HEK293 (cell line): ENCODE results near the gene BORCS6.

ENCODE experiments used
- EGR2 ChIP-seq: fragments of 450-650 bp; formaldehyde crosslinking; IDR thresholded peaks from 2 replicates; pipeline ENCODE4 v1.5.1; 2016; ENCODE audit warnings: low read depth, missing biosample characterization, missing genetic modification characterization
- KLF10 ChIP-seq: fragments of 450-650 bp; IDR thresholded peaks from 2 replicates; pipeline ENCODE4 v1.5.1; 2018; ENCODE audit warnings: missing biosample characterization, mild to moderate bottlenecking, missing genetic modification characterization
- OVOL3 ChIP-seq: fragments of 450-650 bp; formaldehyde crosslinking; IDR thresholded peaks from 2 replicates; pipeline ENCODE4 v1.5.1; 2016; ENCODE audit warnings: missing biosample characterization, missing genetic modification characterization
- SP2 ChIP-seq: fragments of 450-650 bp; formaldehyde crosslinking; IDR thresholded peaks from 2 replicates; pipeline ENCODE4 v1.5.1; 2016; ENCODE audit warnings: missing biosample characterization, missing genetic modification characterization
- WT1 ChIP-seq: fragments of 450-650 bp; formaldehyde crosslinking; IDR thresholded peaks from 2 replicates; pipeline ENCODE4 v1.5.1; 2016; ENCODE audit warnings: missing biosample characterization, missing genetic modification characterization
- YY1 ChIP-seq: fragments of 450-650 bp; formaldehyde crosslinking; IDR thresholded peaks from 2 replicates; pipeline ENCODE4 v1.5.1; 2018; ENCODE audit warnings: missing biosample characterization, missing genetic modification characterization
- ZBTB21 ChIP-seq: fragments of 450-650 bp; formaldehyde crosslinking; IDR thresholded peaks from 2 replicates; pipeline ENCODE4 v1.5.1; 2017; ENCODE audit warnings: missing biosample characterization, missing genetic modification characterization
- ZFP37 ChIP-seq: fragments of 450-650 bp; formaldehyde crosslinking; IDR thresholded peaks from 2 replicates; pipeline ENCODE4 v1.5.1; 2016; ENCODE audit warnings: missing biosample characterization, missing genetic modification characterization
- ZNF138 ChIP-seq: fragments of 450-650 bp; formaldehyde crosslinking; IDR thresholded peaks from 2 replicates; pipeline ENCODE4 v1.5.1; 2016; ENCODE audit warnings: missing biosample characterization, missing genetic modification characterization, borderline replicate concordance
- ZNF146 ChIP-seq: fragments of 450-650 bp; formaldehyde crosslinking; IDR thresholded peaks from 2 replicates; pipeline ENCODE4 v1.5.1; 2016; ENCODE audit warnings: missing biosample characterization, missing genetic modification characterization
- ZNF202 ChIP-seq: fragments of 450-650 bp; formaldehyde crosslinking; IDR thresholded peaks from 2 replicates; pipeline ENCODE4 v1.5.1; 2016; ENCODE audit warnings: missing biosample characterization, missing genetic modification characterization, borderline replicate concordance
- ZNF23 ChIP-seq: fragments of 450-650 bp; formaldehyde crosslinking; IDR thresholded peaks from 2 replicates; pipeline ENCODE4 v1.5.1; 2016; ENCODE audit warnings: missing biosample characterization, missing genetic modification characterization, borderline replicate concordance
- ZNF24 ChIP-seq: fragments of 450-650 bp; formaldehyde crosslinking; IDR thresholded peaks from 2 replicates; pipeline ENCODE4 v1.5.1; 2016; ENCODE audit warnings: missing biosample characterization, missing genetic modification characterization
- ZNF274 ChIP-seq, 2 experiments: fragments of 200-500 bp in 1 of 2; fragments of 450-650 bp in 1 of 2; sonication (Bioruptor generic) in 1 of 2; formaldehyde crosslinking in 1 of 2; IDR thresholded peaks; 2 replicates each; pipeline versions ENCODE4 v1.5.1 to v1.6.1; 2014 to 2016; ENCODE audit warnings: borderline replicate concordance in 1 of 2, inconsistent platforms in 1 of 2, low read length in 1 of 2, missing biosample characterization in 1 of 2, missing genetic modification characterization in 1 of 2
- ZNF324 ChIP-seq: fragments of 450-650 bp; formaldehyde crosslinking; IDR thresholded peaks from 2 replicates; pipeline ENCODE4 v1.5.1; 2016; ENCODE audit warnings: missing biosample characterization, missing genetic modification characterization
- ZNF398 ChIP-seq: fragments of 450-650 bp; formaldehyde crosslinking; IDR thresholded peaks from 2 replicates; pipeline ENCODE4 v1.5.1; 2017; ENCODE audit warnings: missing biosample characterization, missing genetic modification characterization
- ZNF433 ChIP-seq: fragments of 450-650 bp; formaldehyde crosslinking; IDR thresholded peaks from 2 replicates; pipeline ENCODE4 v1.5.1; 2016; ENCODE audit warnings: missing biosample characterization, missing genetic modification characterization, low read depth
- ZNF449 ChIP-seq: fragments of 450-650 bp; formaldehyde crosslinking; IDR thresholded peaks from 2 replicates; pipeline ENCODE4 v1.5.1; 2017; ENCODE audit warnings: missing biosample characterization, mild to moderate bottlenecking, missing genetic modification characterization, moderate library complexity
- ZNF560 ChIP-seq: fragments of 450-650 bp; formaldehyde crosslinking; IDR thresholded peaks from 2 replicates; pipeline ENCODE4 v1.5.1; 2017; ENCODE audit warnings: missing biosample characterization, missing genetic modification characterization, borderline replicate concordance
- ZNF580 ChIP-seq: fragments of 450-650 bp; formaldehyde crosslinking; IDR thresholded peaks from 2 replicates; pipeline ENCODE4 v1.5.1; 2016; ENCODE audit warnings: missing biosample characterization, missing genetic modification characterization
- ZNF623 ChIP-seq: fragments of 450-650 bp; formaldehyde crosslinking; IDR thresholded peaks from 2 replicates; pipeline ENCODE4 v1.5.1; 2016; ENCODE audit warnings: missing biosample characterization, missing genetic modification characterization
- ZNF639 ChIP-seq: fragments of 450-650 bp; formaldehyde crosslinking; IDR thresholded peaks from 2 replicates; pipeline ENCODE4 v1.5.1; 2016; ENCODE audit warnings: missing biosample characterization, missing genetic modification characterization
- ZNF658 ChIP-seq: fragments of 450-650 bp; formaldehyde crosslinking; IDR thresholded peaks from 2 replicates; pipeline ENCODE4; 2016; ENCODE audit warnings: missing biosample characterization, missing genetic modification characterization
- ZNF677 ChIP-seq: fragments of 450-650 bp; IDR thresholded peaks from 2 replicates; pipeline ENCODE4 v1.5.0; 2018; ENCODE audit warnings: missing biosample characterization, mild to moderate bottlenecking, missing genetic modification characterization, moderate library complexity
- ZNF707 ChIP-seq: fragments of 450-650 bp; formaldehyde crosslinking; IDR thresholded peaks from 2 replicates; pipeline ENCODE4 v1.5.1; 2016; ENCODE audit warnings: missing biosample characterization, missing genetic modification characterization
- ZNF747 ChIP-seq: fragments of 450-650 bp; formaldehyde crosslinking; IDR thresholded peaks from 2 replicates; pipeline ENCODE4 v1.5.1; 2016; ENCODE audit warnings: missing biosample characterization, missing genetic modification characterization
- ZNF776 ChIP-seq: fragments of 450-650 bp; formaldehyde crosslinking; IDR thresholded peaks from 2 replicates; pipeline ENCODE4 v1.5.0; 2017; ENCODE audit warnings: missing biosample characterization, missing genetic modification characterization, borderline replicate concordance
- ZNF830 ChIP-seq: fragments of 450-650 bp; IDR thresholded peaks from 2 replicates; pipeline ENCODE4 v1.5.0; 2018; ENCODE audit warnings: missing biosample characterization, missing genetic modification characterization, low read depth, mild to moderate bottlenecking, moderate library complexity
- TF ChIP-seq, protein P1 (sequence below): sonication (generic); formaldehyde crosslinking; IDR thresholded peaks from 2 replicates; pipeline ENCODE4 v1.8.1; 2022; ENCODE audit warnings: mild to moderate bottlenecking, moderate library complexity, missing genetic modification reagents
- TF ChIP-seq, protein P2 (sequence below): fragments of 450-650 bp; formaldehyde crosslinking; IDR thresholded peaks from 2 replicates; pipeline ENCODE4 v1.5.1; 2017; ENCODE audit warnings: missing biosample characterization, missing genetic modification characterization
- TF ChIP-seq, protein P3 (sequence below): fragments of 450-650 bp; formaldehyde crosslinking; IDR thresholded peaks from 2 replicates; pipeline ENCODE4 v1.5.1; 2016; ENCODE audit warnings: missing biosample characterization, missing genetic modification characterization

BORCS6 gene

GRCh38 chr17:8222630-8223355, 32.8 kb upstream of the BORCS6 start (continued):
- TF ChIP-seq ZNF677 (tag by site-specific recombination), result peak; percentile 44; the same call in 1 of the 2 replicates
- no peak for TF ChIP-seq ZNF776 (tag by site-specific recombination)
- no peak for TF ChIP-seq ZNF747 (tag by site-specific recombination)
- no peak for TF ChIP-seq ZNF138 (tag by site-specific recombination)
- peak; percentile 43; the same call in 1 of the 2 replicates for TF ChIP-seq ZNF449
- no peak for TF ChIP-seq ZNF202
- no peak for TF ChIP-seq ZNF23 (tag by site-specific recombination)
- TF ChIP-seq, protein P1, sequence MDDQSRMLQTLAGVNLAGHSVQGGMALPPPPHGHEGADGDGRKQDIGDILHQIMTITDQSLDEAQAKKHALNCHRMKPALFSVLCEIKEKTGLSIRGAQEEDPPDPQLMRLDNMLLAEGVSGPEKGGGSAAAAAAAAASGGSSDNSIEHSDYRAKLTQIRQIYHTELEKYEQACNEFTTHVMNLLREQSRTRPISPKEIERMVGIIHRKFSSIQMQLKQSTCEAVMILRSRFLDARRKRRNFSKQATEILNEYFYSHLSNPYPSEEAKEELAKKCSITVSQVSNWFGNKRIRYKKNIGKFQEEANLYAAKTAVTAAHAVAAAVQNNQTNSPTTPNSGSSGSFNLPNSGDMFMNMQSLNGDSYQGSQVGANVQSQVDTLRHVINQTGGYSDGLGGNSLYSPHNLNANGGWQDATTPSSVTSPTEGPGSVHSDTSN, result no peak; the same call in 1 of the 2 replicates
- no peak; the same call in 1 of the 2 replicates for TF ChIP-seq ZNF146 (tag by site-specific recombination)
- no peak for TF ChIP-seq OVOL3 (tag by site-specific recombination)
- peak; percentile 96 for TF ChIP-seq ZNF324 (tag by site-specific recombination)
- TF ChIP-seq ZNF580 (tag by site-specific recombination), result peak; percentile 91
- peak; percentile 89 for TF ChIP-seq ZNF24 (tag by site-specific recombination)
- no peak for TF ChIP-seq ZNF658 (tag by site-specific recombination)
- TF ChIP-seq ZNF639, result peak; percentile 94
- no peak for TF ChIP-seq ZNF274 (IDR thresholded peaks at IDR 0.05; ENCODE audit: low read length)
- TF ChIP-seq ZNF274 (tag by site-specific recombination; IDR thresholded peaks at IDR 0.05; ENCODE audit: borderline replicate concordance), result no peak
- TF ChIP-seq ZBTB21, result no peak
- TF ChIP-seq ZFP37 (tag by site-specific recombination), result peak; percentile 43; the same call in 1 of the 2 replicates
- TF ChIP-seq KLF10 (tag by site-specific recombination), result peak; percentile 86
- TF ChIP-seq, protein P2, sequence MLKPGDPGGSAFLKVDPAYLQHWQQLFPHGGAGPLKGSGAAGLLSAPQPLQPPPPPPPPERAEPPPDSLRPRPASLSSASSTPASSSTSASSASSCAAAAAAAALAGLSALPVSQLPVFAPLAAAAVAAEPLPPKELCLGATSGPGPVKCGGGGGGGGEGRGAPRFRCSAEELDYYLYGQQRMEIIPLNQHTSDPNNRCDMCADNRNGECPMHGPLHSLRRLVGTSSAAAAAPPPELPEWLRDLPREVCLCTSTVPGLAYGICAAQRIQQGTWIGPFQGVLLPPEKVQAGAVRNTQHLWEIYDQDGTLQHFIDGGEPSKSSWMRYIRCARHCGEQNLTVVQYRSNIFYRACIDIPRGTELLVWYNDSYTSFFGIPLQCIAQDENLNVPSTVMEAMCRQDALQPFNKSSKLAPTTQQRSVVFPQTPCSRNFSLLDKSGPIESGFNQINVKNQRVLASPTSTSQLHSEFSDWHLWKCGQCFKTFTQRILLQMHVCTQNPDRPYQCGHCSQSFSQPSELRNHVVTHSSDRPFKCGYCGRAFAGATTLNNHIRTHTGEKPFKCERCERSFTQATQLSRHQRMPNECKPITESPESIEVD, result no peak
- peak; percentile 78 for TF ChIP-seq YY1 (tag by site-specific recombination)
- peak; percentile 81 for TF ChIP-seq EGR2 (tag by site-specific recombination)
- peak; percentile 86 for TF ChIP-seq SP2 (tag by site-specific recombination)
- TF ChIP-seq ZNF623 (tag by site-specific recombination), result peak; percentile 26; the same call in 1 of the 2 replicates
- TF ChIP-seq WT1 (tag by site-specific recombination), result peak; percentile 52
- TF ChIP-seq ZNF707 (tag by site-specific recombination), result no peak
- TF ChIP-seq, protein P3, sequence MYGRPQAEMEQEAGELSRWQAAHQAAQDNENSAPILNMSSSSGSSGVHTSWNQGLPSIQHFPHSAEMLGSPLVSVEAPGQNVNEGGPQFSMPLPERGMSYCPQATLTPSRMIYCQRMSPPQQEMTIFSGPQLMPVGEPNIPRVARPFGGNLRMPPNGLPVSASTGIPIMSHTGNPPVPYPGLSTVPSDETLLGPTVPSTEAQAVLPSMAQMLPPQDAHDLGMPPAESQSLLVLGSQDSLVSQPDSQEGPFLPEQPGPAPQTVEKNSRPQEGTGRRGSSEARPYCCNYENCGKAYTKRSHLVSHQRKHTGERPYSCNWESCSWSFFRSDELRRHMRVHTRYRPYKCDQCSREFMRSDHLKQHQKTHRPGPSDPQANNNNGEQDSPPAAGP (tag by site-specific recombination), result peak; percentile 89
- TF ChIP-seq ZNF830, result no peak
- no peak for TF ChIP-seq ZNF398 (tag by site-specific recombination)
- no peak for TF ChIP-seq ZNF560 (tag by site-specific recombination)
- TF ChIP-seq ZNF433 (tag by site-specific recombination), result no peak
